Gastrocnemius medialis (tissue), 4 donors: ENCODE data around the gene WNT16. TPM values are rescaled to one million over a fixed set of nuclear protein-coding genes. Genes with fewer than 3 reads are reported as not detected.

ENCODE experiments used
- ATAC-seq, 2 donors: fragments of 150-250 bp; one replicate each; pipeline ENCODE4 v1.9.1; 2016
- DNase-seq, 2 donors: peaks; one replicate each; pipeline ENCODE4 v3.0.0-alpha.2; 2019
- H3K27ac ChIP-seq, 4 donors: fragments of 200-600 bp; sonication (generic); 1 replicate in 1 of 4; 2 replicates in 3 of 4; pipeline ENCODE4 v1.5.1; 2016 to 2018; ENCODE audit warnings: mild to moderate bottlenecking in 2 of 4, moderate library complexity in 1 of 4
- H3K27me3 ChIP-seq, 3 donors: fragments of 200-600 bp; sonication (generic) in 2 of 3; 1 replicate in 1 of 3; 2 replicates in 2 of 3; pipeline versions ENCODE4 v1.5.1 to v1.6.0; 2016 to 2019; ENCODE audit warnings: mild to moderate bottlenecking in 1 of 3, moderate library complexity in 1 of 3
- H3K36me3 ChIP-seq, 2 donors: fragments of 200-600 bp; sonication (generic) in 1 of 2; one replicate each; pipeline ENCODE4 v1.5.1; 2017 to 2018
- H3K4me1 ChIP-seq, 2 donors: fragments of 200-600 bp; sonication (generic) in 1 of 2; one replicate each; pipeline ENCODE4 v1.5.1; 2016 to 2017; ENCODE audit warnings: mild to moderate bottlenecking in 2 of 2
- H3K4me3 ChIP-seq, 4 donors: fragments of 200-600 bp; sonication (generic) in 3 of 4; 1 replicate in 1 of 4; 2 replicates in 3 of 4; pipeline ENCODE4 v1.5.1; 2016 to 2019; ENCODE audit warnings: mild to moderate bottlenecking in 2 of 4
- H3K9me3 ChIP-seq, 3 donors: fragments of 200-600 bp; sonication (generic) in 2 of 3; 1 replicate in 1 of 3; 2 replicates in 2 of 3; pipeline ENCODE4 v1.5.1; 2016 to 2019
- POLR2A ChIP-seq, 2 donors: fragments of 450-650 bp; IDR thresholded peaks; one replicate each; pipeline ENCODE4 v1.6.1; 2017; ENCODE audit warnings: antibody characterized with exemption in 2 of 2, mild to moderate bottlenecking in 2 of 2, moderate library complexity in 2 of 2
- in situ Hi-C, 4 donors: fragments of 200-750 bp; cut with MboI; loops; one replicate each; pipeline versions ENCODE4 v1.15.0 to v1.8.0; 2017; ENCODE audit warnings: low sequenced_read_pairs in 4 of 4
- intact Hi-C: fragments of 100-400 bp; cut with DNase I; formaldehyde crosslinking; loops from one replicate; pipeline ENCODE4 v1.15.1; 2023; ENCODE audit warnings: low total_unique reads
- total RNA-seq, 4 donors: library from RNA; depleted of rRNA; stranded (reverse); fragments of >200 nt; gene quantifications; one replicate each; pipeline versions ENCODE4 v1.1.0 to v1.2.3, GENCODE V29; 2016
- TF ChIP-seq, protein P1 (sequence below), 5 experiments: fragments of 450-650 bp in 3 of 5; fragments of 200-600 bp in 2 of 5; sonication (generic) in 2 of 5; IDR thresholded peaks in 4 of 5; conservative IDR thresholded peaks in 1 of 5; 1 replicate in 4 of 5; 2 replicates in 1 of 5; pipeline ENCODE4 v1.5.1; 2016 to 2019; ENCODE audit warnings: antibody characterized with exemption in 5 of 5, mild to moderate bottlenecking in 3 of 5, moderate library complexity in 3 of 5

The WNT16 gene
- total RNA-seq, 4 donors from 2014 or later: 1.5 TPM; not detected in 3

DNA sequence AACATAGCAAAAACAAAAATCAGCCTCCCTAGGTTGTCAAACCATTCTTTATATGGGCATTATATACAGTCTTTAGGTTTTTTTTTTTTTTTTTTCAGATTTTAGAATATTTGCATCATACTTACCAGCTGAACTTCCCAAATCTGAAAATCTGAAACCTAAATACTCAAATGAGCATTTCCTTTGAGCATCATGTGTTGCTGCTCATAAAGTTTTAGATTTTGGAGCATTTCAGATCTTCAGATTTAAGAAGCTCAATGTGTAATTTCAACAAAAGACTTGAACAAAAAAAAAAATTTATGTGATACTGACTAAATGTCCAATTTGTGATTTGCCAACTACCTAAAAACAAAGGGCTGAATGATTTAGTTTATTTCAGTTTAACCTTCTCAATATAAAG, 53.7 kb downstream of the WNT16 start:
- DNase-seq (no peak), ATAC-seq (no peak)
- H3K4me1 ChIP-seq: peaks cover 4 to 13% of the 10 kb centered on the region in 2 donors
- H3K4me3 ChIP-seq: no peak overlapping the region
- H3K36me3 ChIP-seq: peaks cover 0 to 12% of the 10 kb centered on the region in 2 donors
- intact Hi-C loops (no loop called here), in situ Hi-C loops (no loop called here)
- H3K9me3 ChIP-seq: no peaks in the 10 kb centered on the region
- TF ChIP-seq POLR2A (IDR thresholded peaks at IDR 0.05): no peak
- H3K27ac ChIP-seq: no peak overlapping the region
- no peaks in the 10 kb centered on the region for H3K27me3 ChIP-seq

DNA sequence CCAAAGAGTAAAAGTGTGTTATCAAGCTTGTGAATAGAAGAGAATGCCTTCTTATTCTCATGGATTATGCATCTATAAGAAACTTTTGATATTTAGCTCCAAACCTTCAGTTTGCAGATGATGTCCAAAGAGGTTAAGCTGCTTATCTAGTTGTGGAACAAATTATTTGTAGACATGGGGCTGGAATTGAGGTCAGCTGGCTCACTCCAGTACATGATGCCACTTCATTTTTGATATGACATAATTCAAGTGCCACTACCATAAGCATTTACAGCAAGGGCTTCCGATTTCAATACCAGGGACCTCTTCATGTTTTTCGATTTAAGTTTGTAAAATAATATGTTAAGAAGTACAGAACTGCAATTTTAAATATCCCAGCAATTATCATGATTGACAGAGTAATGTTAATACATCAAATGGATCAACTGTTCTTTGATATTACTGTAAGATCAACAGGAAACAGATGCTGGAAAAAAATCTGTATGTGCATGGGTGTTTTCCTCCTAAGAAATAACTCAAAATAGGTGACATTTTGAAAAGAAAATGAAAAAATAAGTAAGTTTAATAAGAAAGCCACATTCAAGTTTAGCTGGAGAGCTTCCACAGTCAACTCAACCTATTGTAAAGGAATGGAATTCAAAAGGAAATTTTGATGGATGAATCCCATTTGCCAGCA, 54.6 kb downstream of the WNT16 start:
- H3K27me3 ChIP-seq: no peaks in the 10 kb centered on the region
- intact Hi-C loops (no loop called here), in situ Hi-C loops (no loop called here)
- DNase-seq (no peak), ATAC-seq (no peak)
- peaks cover 4 to 13% of the 10 kb centered on the region in 2 donors for H3K4me1 ChIP-seq
- peaks cover 0 to 4% of the 10 kb centered on the region in 2 donors for H3K36me3 ChIP-seq
- TF ChIP-seq POLR2A (IDR thresholded peaks at IDR 0.05): no peak
- TF ChIP-seq, protein P1, sequence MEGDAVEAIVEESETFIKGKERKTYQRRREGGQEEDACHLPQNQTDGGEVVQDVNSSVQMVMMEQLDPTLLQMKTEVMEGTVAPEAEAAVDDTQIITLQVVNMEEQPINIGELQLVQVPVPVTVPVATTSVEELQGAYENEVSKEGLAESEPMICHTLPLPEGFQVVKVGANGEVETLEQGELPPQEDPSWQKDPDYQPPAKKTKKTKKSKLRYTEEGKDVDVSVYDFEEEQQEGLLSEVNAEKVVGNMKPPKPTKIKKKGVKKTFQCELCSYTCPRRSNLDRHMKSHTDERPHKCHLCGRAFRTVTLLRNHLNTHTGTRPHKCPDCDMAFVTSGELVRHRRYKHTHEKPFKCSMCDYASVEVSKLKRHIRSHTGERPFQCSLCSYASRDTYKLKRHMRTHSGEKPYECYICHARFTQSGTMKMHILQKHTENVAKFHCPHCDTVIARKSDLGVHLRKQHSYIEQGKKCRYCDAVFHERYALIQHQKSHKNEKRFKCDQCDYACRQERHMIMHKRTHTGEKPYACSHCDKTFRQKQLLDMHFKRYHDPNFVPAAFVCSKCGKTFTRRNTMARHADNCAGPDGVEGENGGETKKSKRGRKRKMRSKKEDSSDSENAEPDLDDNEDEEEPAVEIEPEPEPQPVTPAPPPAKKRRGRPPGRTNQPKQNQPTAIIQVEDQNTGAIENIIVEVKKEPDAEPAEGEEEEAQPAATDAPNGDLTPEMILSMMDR (IDR thresholded peaks at IDR 0.05 in 4 of 5, conservative IDR thresholded peaks at IDR 0.05 in 1 of 5): no peak
- H3K9me3 ChIP-seq: no peaks in the 10 kb centered on the region
- H3K27ac ChIP-seq: no peak overlapping the region
- no peak overlapping the region for H3K4me3 ChIP-seq

DNA sequence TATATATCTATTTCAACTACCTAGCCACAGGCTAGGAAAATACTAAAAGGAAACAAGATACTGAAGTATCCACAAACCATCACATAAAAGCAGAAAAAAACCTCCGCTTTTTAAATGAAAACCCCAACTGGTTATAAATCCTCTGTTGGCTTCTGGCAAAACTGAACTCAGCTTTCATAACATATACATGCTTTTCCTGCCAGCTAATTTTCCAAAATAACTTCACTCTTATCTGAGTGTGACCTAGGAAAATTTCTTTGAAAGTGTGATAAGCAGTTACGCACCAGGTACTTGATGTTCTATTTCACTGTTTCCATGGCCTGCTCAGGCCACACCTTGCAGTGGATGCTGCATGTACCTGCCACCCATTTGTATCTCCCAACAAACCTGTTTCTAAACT, 55.5 kb downstream of the WNT16 start:
- in situ Hi-C loops (no loop called here), intact Hi-C loops (no loop called here)
- no peaks in the 10 kb centered on the region for H3K27me3 ChIP-seq
- no peaks in the 10 kb centered on the region for H3K36me3 ChIP-seq
- ATAC-seq (no peak), DNase-seq (no peak)
- peaks cover 4 to 13% of the 10 kb centered on the region in 2 donors for H3K4me1 ChIP-seq
- no peak overlapping the region for H3K27ac ChIP-seq
- H3K4me3 ChIP-seq: no peak overlapping the region
- no peaks in the 10 kb centered on the region for H3K9me3 ChIP-seq
- TF ChIP-seq POLR2A (IDR thresholded peaks at IDR 0.05): no peak
- TF ChIP-seq, protein P1 (IDR thresholded peaks at IDR 0.05 in 4 of 5, conservative IDR thresholded peaks at IDR 0.05 in 1 of 5): no peak

DNA sequence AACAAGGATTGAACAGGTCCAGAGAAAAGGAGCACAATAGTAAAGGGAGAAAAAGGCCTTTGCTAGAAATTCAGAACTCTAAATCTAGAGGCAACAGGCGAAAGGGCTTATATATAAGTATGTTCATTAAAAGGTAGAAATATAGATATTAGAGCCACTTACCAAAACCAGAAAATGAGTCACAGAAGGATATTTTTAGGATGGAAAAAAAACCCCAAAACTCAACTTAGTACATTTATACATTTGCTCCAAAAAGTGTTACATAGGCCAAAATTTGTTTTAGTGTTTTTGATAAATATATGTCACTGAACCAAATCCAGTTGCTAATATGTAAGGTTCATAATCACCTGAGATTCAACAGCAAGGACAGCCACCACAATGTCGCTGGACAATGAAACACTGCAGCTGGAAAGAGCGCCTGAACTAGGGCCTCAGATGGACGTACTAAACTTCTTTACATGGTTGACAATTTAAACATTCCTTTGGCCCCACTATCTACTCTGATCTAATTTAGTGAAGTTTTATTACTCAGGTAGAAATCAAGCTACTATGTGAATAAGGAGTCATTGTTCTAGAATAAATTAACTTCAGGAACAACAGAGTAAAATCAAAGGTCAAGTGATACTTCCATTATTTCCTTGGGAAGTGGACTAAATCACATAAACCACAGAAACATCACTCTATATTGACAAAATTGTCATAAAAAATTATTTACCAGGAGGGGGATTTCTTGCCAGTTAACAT, 56.4 kb downstream of the WNT16 start:
- ATAC-seq (no peak), DNase-seq (no peak)
- in situ Hi-C loops (no loop called here), intact Hi-C loops (no loop called here)
- Histone ChIP-seq H3K4me1 (peaks cover 4 to 13% of the 10 kb centered on the region in 2 donors), H3K9me3 (no peaks in the 10 kb centered on the region), H3K36me3 (no peaks in the 10 kb centered on the region), H3K4me3 (no peak overlapping the region), H3K27ac (no peak overlapping the region), H3K27me3 (no peaks in the 10 kb centered on the region)
- TF ChIP-seq, protein P1 (IDR thresholded peaks at IDR 0.05 in 4 of 5, conservative IDR thresholded peaks at IDR 0.05 in 1 of 5): no peak

DNA sequence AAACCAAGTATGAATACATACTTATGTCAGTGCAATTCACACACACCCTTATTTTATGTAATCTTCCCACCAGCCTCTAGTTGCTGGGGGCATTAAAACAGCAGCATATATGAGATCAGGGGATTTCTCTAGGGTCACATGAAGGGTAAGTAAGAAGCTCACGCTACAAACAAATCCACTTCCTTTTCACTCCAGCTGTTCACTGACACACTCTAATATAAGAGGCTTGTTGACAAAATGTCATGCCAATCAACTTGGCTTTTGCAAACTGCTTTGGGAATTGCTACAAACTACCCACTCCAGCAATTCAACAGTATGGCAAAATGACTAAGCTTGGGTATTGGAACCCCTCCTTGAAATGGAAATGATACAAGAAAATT, 57.0 kb downstream of the WNT16 start:
- peaks cover 4 to 13% of the 10 kb centered on the region in 2 donors for H3K4me1 ChIP-seq
- H3K27ac ChIP-seq: no peak overlapping the region
- in situ Hi-C loops: no loop called here
- no peaks in the 10 kb centered on the region for H3K36me3 ChIP-seq
- H3K9me3 ChIP-seq: no peaks in the 10 kb centered on the region
- TF ChIP-seq POLR2A (IDR thresholded peaks at IDR 0.05): no peak
- TF ChIP-seq, protein P1 (IDR thresholded peaks at IDR 0.05 in 4 of 5, conservative IDR thresholded peaks at IDR 0.05 in 1 of 5): no peak
- H3K27me3 ChIP-seq: no peaks in the 10 kb centered on the region
- intact Hi-C loops: no loop called here
- no peak overlapping the region for H3K4me3 ChIP-seq
- DNase-seq (no peak), ATAC-seq (no peak)
